Kidney (tissue), 14 donors: ENCODE results near the gene PTPRT. TPM values are rescaled to one million over a fixed set of nuclear protein-coding genes. Genes with fewer than 3 reads are reported as not detected.

ENCODE experiments used
- DNase-seq, 5 donors: peaks; one replicate each; pipeline ENCODE4 v3.0.0-alpha.2; 2013 to 2020
- FAIRE-seq: peaks from 2 replicates; lab custom pipeline; 2012; peaks lifted over from hg19 to GRCh38; lab: Jason Lieb, UNC
- H3K27ac ChIP-seq, 2 donors: one replicate each; pipeline ENCODE4 v1.7.0; 2013; ENCODE audit warnings: low read depth in 2 of 2, low read length in 2 of 2, inconsistent platforms in 1 of 2
- H3K27me3 ChIP-seq: one replicate; pipeline ENCODE4 v1.7.1; 2013; ENCODE audit warnings: low read length, inconsistent platforms; ENCODE audit not compliant: control insufficient read depth, insufficient read depth
- H3K36me3 ChIP-seq, 3 donors: one replicate each; pipeline versions ENCODE4 v1.7.0 to v1.7.1; 2013; ENCODE audit warnings: low read length in 3 of 3, control low read depth in 1 of 3, inconsistent platforms in 1 of 3; ENCODE audit not compliant: insufficient read depth in 3 of 3, control insufficient read depth in 2 of 3
- H3K4me1 ChIP-seq, 3 donors: one replicate each; pipeline versions ENCODE4 v1.7.0 to v1.7.1; 2013; ENCODE audit warnings: low read length in 3 of 3, inconsistent platforms in 1 of 3, low read depth in 1 of 3; ENCODE audit not compliant: control insufficient read depth in 2 of 3, insufficient read depth in 2 of 3
- H3K4me3 ChIP-seq, 3 donors: one replicate each; pipeline versions ENCODE4 v1.7.0 to v1.8.1; 2013; ENCODE audit warnings: low read length in 3 of 3, control low read depth in 1 of 3, inconsistent platforms in 1 of 3
- H3K9ac ChIP-seq, 3 donors: one replicate each; pipeline versions ENCODE4 v1.7.0 to v1.7.1; 2013; ENCODE audit warnings: low read length in 3 of 3, control low read depth in 1 of 3, inconsistent platforms in 1 of 3
- H3K9me3 ChIP-seq, 3 donors: one replicate each; pipeline versions ENCODE4 v1.7.0 to v1.7.1; 2013; ENCODE audit warnings: low read length in 3 of 3, control low read depth in 1 of 3, inconsistent platforms in 1 of 3; ENCODE audit not compliant: control insufficient read depth in 2 of 3, insufficient read depth in 1 of 3
- intact Hi-C: fragments of 100-400 bp; cut with DNase I; formaldehyde crosslinking; loops from one replicate; pipeline ENCODE4 v1.11.1; 2022
- polyA plus RNA-seq: library from polyadenylated mRNA; stranded (reverse); fragments of 350-450 nt; fragmentation: Illumina TruSeq; extraction: RNeasy Lipid Tissue Mini Kit (QIAGEN cat#74804); gene quantifications from one replicate; pipeline ENCODE4 v1.2.3, GENCODE V29; 2014; ENCODE audit warnings: low read depth, low replicate concordance; ENCODE audit not compliant: insufficient read depth
- total RNA-seq: library from RNA; stranded (reverse); fragmentation: NEBNext Ultra II Directional; extraction: Animal tissue kit (Norgen Biotek cat#: 25700); gene quantifications from one replicate; pipeline ENCODE4 v1.2.1, GENCODE V29; 2021
- TF ChIP-seq, protein P1 (sequence below): IDR thresholded peaks from 3 replicates; pipeline ENCODE4 v1.5.1; 2012; ENCODE audit warnings: mild to moderate bottlenecking, moderate library complexity, borderline replicate concordance; ENCODE audit not compliant: insufficient read depth; ENCODE audit errors: extremely low read depth
- donor health status: control.
- donor health status: control.
- donor health status: control.
- donor health status: control.
- donor health status: control.
- donor health status: DM: yes; HTN: yes; CAD: no.
- donor health status: Normal renal cell carcinoma (clear cell type).

The PTPRT gene
- total and polyA plus RNA-seq, 2 donors from 2014 or later: 0.60 TPM; not detected in 1

DNA sequence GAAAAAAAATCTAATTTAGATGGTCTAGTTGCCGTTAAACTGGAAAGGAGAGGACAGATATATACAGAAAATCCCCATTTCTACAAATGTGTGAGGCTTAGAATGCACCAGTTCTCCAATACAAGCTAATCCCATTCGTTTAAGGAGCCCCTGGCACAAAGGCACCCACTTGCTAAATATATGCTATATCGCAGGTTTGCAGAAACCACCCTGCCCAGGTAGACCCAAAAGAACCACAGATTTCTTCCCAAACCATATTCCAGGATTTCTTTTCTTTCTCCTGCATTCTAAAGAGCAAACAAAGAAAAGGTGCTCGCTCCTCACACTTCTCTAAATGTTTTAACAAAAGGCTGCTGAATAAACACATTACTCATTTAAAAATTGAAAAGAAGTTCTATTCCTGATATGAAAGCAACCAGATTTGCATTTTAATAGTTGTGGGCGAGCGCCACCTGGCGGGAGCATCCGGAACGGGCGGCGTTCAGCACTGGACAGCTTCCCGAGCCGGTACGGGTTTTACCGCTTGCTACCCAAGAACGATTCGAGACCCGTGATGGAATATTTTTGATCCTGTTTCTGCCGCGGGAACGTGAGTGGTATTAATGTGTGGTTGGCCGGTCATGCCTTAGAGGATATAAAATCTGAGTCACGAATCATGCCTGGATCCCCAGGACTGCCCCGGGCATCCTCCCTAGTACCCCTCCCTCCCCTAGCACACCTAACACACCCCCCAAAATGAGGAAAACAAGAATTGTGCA, 2.1 kb downstream of the PTPRT start:
- H3K27me3 ChIP-seq: peaks cover 18% of the 10 kb centered on the region
- FAIRE-seq: peak; percentile 47
- no peaks in the 10 kb centered on the region for H3K4me1 ChIP-seq
- H3K4me3 ChIP-seq: no peak overlapping the region
- no peak overlapping the region for H3K9ac ChIP-seq
- intact Hi-C loops: no loop called here
- H3K9me3 ChIP-seq: no peaks in the 10 kb centered on the region
- peak; percentile 76 to 85 (median 84) for DNase-seq
- TF ChIP-seq, protein P1, sequence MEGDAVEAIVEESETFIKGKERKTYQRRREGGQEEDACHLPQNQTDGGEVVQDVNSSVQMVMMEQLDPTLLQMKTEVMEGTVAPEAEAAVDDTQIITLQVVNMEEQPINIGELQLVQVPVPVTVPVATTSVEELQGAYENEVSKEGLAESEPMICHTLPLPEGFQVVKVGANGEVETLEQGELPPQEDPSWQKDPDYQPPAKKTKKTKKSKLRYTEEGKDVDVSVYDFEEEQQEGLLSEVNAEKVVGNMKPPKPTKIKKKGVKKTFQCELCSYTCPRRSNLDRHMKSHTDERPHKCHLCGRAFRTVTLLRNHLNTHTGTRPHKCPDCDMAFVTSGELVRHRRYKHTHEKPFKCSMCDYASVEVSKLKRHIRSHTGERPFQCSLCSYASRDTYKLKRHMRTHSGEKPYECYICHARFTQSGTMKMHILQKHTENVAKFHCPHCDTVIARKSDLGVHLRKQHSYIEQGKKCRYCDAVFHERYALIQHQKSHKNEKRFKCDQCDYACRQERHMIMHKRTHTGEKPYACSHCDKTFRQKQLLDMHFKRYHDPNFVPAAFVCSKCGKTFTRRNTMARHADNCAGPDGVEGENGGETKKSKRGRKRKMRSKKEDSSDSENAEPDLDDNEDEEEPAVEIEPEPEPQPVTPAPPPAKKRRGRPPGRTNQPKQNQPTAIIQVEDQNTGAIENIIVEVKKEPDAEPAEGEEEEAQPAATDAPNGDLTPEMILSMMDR: peak; percentile 85
- no peaks in the 10 kb centered on the region for H3K36me3 ChIP-seq
- no peak overlapping the region for H3K27ac ChIP-seq

DNA sequence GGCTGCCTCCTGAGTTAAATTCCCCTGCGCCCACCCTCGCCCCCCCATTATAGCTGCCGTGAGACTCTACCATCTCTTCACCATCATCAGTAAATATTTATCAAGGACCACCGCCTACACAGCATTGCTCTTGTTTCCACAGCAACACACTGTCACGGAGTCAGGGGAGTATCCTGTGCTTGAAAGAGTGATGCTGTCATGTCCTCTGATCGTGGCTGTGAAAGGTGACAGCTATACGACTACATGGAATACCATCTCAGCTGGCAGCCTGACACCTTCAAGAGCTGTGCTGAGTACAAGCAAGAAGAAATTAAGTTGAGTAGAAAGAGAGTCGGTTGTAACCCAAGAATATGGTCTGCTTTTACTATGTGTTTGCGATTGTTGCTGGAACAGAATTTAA, 3.4 kb downstream of the PTPRT start:
- peaks cover 13% of the 10 kb centered on the region for H3K27me3 ChIP-seq
- H3K4me3 ChIP-seq: no peak overlapping the region
- intact Hi-C loops: no loop called here
- TF ChIP-seq, protein P1: no peak
- H3K27ac ChIP-seq: no peak overlapping the region
- H3K9me3 ChIP-seq: no peaks in the 10 kb centered on the region
- no peaks in the 10 kb centered on the region for H3K36me3 ChIP-seq
- FAIRE-seq: no peak
- DNase-seq: no peak
- H3K4me1 ChIP-seq: no peaks in the 10 kb centered on the region
- H3K9ac ChIP-seq: no peak overlapping the region

DNA sequence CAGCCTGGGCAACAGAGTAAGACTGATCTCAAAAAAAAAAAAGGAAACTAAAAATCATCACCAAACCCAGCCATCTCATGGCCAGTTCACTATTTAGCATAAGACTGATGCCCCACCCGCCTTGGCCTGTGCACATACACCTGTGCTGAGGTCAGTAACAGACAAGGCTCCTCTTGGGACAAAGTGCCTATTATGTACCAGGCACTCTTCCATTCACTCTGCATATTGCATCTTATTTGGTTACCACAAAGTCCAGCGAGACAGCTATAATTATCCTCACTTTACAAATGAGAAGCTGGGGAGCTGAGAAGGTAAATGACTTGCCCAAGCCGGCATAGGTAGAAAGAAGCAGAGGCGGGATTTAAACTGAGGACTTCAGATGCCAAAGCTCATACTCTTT, 3.8 kb downstream of the PTPRT start:
- H3K4me1 ChIP-seq: no peaks in the 10 kb centered on the region
- no peak overlapping the region for H3K27ac ChIP-seq
- no peaks in the 10 kb centered on the region for H3K36me3 ChIP-seq
- DNase-seq (no peak), FAIRE-seq (no peak)
- no peaks in the 10 kb centered on the region for H3K9me3 ChIP-seq
- H3K27me3 ChIP-seq: peaks cover 13% of the 10 kb centered on the region
- intact Hi-C loops: no loop called here
- no peak overlapping the region for H3K4me3 ChIP-seq
- H3K9ac ChIP-seq: no peak overlapping the region
- TF ChIP-seq, protein P1: no peak
